AG04450 (cell line): ENCODE results near the gene CRYBA2. TPM values are rescaled to one million over a fixed set of nuclear protein-coding genes. Genes with fewer than 3 reads are reported as not detected.

ENCODE experiments used
- CTCF ChIA-PET: fragments of 300-600, 350-600 bp; formaldehyde crosslinking; extraction: SDS; loops from one replicate; lab custom pipeline; 2022; ENCODE audit warnings: antibody characterized with exemption, inconsistent platforms; lab: Charles Lee
- POLR2A ChIA-PET: fragments of 350-600 bp; formaldehyde crosslinking; extraction: SDS; loops from one replicate; lab custom pipeline; 2021; ENCODE audit warnings: antibody characterized with exemption, inconsistent platforms; lab: Yijun Ruan, JAX
- DNase-seq: peaks from one replicate; pipeline ENCODE4 v3.0.0-alpha.2; 2011; ENCODE audit warnings: low read depth, low spot score
- H3K27ac ChIP-seq: one replicate; pipeline ENCODE4 v1.5.1; 2012; ENCODE audit warnings: low read depth, low read length, control low read depth
- H3K27me3 ChIP-seq: one replicate; pipeline ENCODE4 v1.6.0; 2012; ENCODE audit warnings: low read length; ENCODE audit not compliant: control insufficient read depth, insufficient read depth
- H3K4me3 ChIP-seq: 2 replicates; pipeline ENCODE4 v1.5.1; 2011; ENCODE audit warnings: mild to moderate bottlenecking, low read depth, low read length, control low read depth
- H3K9me3 ChIP-seq: 2 replicates; pipeline ENCODE4 v1.5.1; 2012; ENCODE audit warnings: low read length; ENCODE audit not compliant: control insufficient read depth, insufficient read depth
- CTCF ChIP-seq: IDR thresholded peaks from 2 replicates; pipeline ENCODE4 v1.5.1; 2011; ENCODE audit warnings: low read depth, low read length, control low read depth, inconsistent platforms
- polyA plus RNA-seq: library from polyadenylated mRNA; depleted of rRNA; stranded (reverse); fragments of >200 nt; gene quantifications from 2 replicates; pipeline ENCODE4 v1.2.3, GENCODE V29; 2011

Gene CRYBA2
- polyA plus RNA-seq, 1 experiment, result 0.19 TPM

DNA sequence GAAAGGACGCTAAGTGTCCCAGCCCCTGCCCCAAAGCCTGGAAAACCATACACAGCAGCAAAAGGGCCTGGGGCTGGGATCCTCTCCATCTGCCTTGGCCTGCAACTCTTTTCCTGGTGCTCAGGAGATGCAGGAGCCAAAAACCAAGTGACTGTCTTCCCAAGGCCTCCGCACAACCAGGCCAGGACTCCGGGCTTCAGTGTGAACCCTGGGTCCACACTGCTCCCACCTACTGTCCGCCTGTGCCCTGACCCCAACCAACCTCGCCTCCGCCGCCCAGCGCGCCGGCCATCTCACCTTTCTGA lies 9.3 kb downstream of the CRYBA2 start:
- ChIA-PET CTCF (interaction anchor here (0.9 to 1.0 kb wide), 2 partner anchors 9 to 11 kb away, joined by 3 read pairs; no protein-coding TSS in a partner anchor), POLR2A (no interaction called here)
- peaks cover 5% of the 10 kb centered on the region; the same call in 1 of the 2 replicates for H3K9me3 ChIP-seq
- no peak for DNase-seq
- no peak overlapping the region for H3K4me3 ChIP-seq
- peaks cover 78% of the 10 kb centered on the region for H3K27me3 ChIP-seq
- TF ChIP-seq CTCF, result no peak
- H3K27ac ChIP-seq, result no peak overlapping the region

GRCh38 chr2:218983263-218983933 lies 9.8 kb downstream of the CRYBA2 start:
- Histone ChIP-seq H3K27me3 (peaks cover 76% of the 10 kb centered on the region), H3K4me3 (no peak overlapping the region), H3K9me3 (peaks cover 5% of the 10 kb centered on the region; the same call in 1 of the 2 replicates), H3K27ac (no peak overlapping the region)
- ChIA-PET CTCF (interaction anchor here (0.9 kb wide), 1 partner anchor 9 kb away, joined by 3 read pairs; no protein-coding TSS in a partner anchor), POLR2A (no interaction called here)
- DNase-seq, result no peak
- no peak for TF ChIP-seq CTCF

GRCh38 chr2:218982586-218983262 lies 10.5 kb downstream of the CRYBA2 start:
- no peak for TF ChIP-seq CTCF
- ChIA-PET POLR2A (no interaction called here), CTCF (interaction anchor here (0.9 to 1.8 kb wide), 3 partner anchors 11 to 42 kb away, joined by 4 to 10 read pairs (median 4); no protein-coding TSS in a partner anchor)
- peaks cover 5% of the 10 kb centered on the region; the same call in 1 of the 2 replicates for H3K9me3 ChIP-seq
- no peak overlapping the region for H3K27ac ChIP-seq
- H3K4me3 ChIP-seq, result no peak overlapping the region
- DNase-seq, result no peak
- H3K27me3 ChIP-seq, result peaks cover 72% of the 10 kb centered on the region

DNA sequence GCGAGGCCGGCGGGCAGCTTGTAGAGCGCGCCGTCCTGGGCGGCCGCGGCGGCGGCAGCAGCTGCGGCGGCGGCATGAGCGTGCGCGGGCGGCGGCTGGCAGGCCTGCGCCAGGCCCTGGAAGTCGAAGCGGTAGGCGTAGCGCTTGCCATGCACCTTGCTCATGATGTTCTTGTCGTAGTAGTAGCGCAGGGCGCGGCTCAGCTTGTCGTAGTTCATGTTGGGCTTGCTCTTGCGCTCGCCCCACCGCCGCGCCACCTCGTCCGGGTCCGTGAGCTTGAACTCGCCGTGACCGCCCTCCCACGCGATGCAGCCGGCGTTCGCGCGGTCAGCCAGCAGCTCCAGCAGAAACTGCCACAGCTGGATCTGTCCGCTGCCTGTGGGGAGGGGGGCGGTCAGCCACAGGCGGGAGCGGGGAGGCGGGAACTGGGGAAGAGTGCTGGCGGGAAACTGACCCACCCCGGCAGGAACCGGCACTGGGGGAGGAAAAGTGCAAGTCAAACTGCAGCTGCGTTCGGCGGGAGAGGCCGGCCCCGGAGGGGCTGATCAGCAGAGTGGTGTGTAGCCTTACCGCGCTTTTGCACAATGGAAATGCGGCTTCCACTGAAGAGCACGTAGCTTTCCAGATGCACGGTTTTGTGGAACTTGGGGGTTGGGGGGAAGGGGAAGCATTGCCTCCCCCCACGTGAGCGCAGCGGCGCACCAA lies 11.2 kb downstream of the CRYBA2 start:
- Histone ChIP-seq H3K27me3 (peaks cover 70% of the 10 kb centered on the region), H3K4me3 (peak overlapping the region; percentile 20), H3K9me3 (peaks cover 5% of the 10 kb centered on the region; the same call in 1 of the 2 replicates), H3K27ac (no peak overlapping the region)
- DNase-seq, result no peak
- CTCF ChIA-PET, result interaction anchor here (0.9 to 2.5 kb wide), 7 partner anchors 12 to 137 kb away, joined by 4 to 12 read pairs (median 8); no protein-coding TSS in a partner anchor
- TF ChIP-seq CTCF, result no peak
- POLR2A ChIA-PET, result no interaction called here
